Measurements from ENCODE around the gene ZKSCAN7. TPM values are rescaled to one million over a fixed set of nuclear protein-coding genes. Genes with fewer than 3 reads are reported as not detected.

ZKSCAN7 gene
- total and polyA plus RNA-seq, 2 of the 13 experiments (the other 11 are each of a cell fraction or from before 2014, with no cell fraction given): 2.3 to 3.8 TPM

DNA sequence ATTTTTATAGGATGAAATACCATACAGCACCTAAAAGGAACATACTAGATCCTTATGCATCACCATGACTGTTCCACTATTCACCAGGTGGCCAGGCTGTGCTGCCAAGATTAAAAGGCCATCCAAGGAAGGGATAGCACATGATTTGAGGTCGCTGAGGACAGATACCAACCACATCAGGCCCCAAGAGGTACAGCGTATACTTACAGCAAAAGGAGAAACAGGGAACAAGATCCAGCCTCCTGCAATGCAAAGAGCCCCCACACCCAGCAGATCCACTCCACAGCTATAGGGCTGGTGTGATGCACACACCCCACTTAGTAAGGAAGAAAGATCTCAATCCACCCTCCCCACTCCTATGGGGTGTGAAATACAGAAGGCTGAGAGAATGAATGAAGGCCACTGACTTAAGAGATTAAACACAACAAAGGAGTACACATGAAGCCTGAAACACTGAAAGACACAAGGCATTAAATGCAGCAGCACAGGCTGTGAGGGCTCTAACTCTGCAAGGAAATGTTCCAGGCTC is 45.5 kb upstream of the ZKSCAN7 start (continued):
- TF ChIP-seq HDAC6 (IDR thresholded peaks at IDR 0.05; ENCODE audit: low read depth, low read length) (no peak), MLLT10 (CRISPR knock-in tag; IDR thresholded peaks at IDR 0.05) (no peak)

DNA sequence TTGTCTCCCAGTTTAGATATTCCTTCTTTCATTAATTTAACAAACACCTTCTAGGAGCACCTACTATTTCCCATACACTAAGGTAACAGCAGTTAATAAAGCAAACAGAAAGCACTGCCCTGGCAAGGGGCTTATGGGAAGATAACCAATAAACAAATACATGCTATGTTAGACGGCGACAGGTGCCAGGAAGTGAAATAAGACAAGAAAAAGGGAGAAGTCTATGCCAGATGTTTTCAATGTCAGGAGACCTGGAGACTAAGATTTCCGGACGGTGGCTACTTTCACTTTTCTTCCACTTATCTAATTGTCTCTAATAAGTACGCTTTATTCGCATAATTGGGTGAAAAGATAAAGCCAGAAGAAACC is 45.0 kb upstream of the ZKSCAN7 start:
- POLR2A ChIA-PET: interaction anchor here (0.6 to 3.1 kb wide), 5 partner anchors 13 to 171 kb away, joined by 4 to 36 read pairs (median 6); partner anchors contain the start of genes TCAIM and ZNF445
- peaks cover 51% of the 10 kb centered on the region for H3K79me2 ChIP-seq (ENCODE audit: insufficient read depth, low read length)
- 0 out of 2 replicates have a peak, but pooled peaks cover 2% of the 10 kb centered on the region for H4K20me1 ChIP-seq (ENCODE audit: insufficient read depth, low read length)
- peaks cover 59% of the 10 kb centered on the region for H3K4me1 ChIP-seq (ENCODE audit: insufficient read depth, low read length)
- H3K9me3 ChIP-seq (ENCODE audit: low read length): no peaks in the 10 kb centered on the region
- ATAC-seq (no peak; the same call in 2 of the 3 replicates), FAIRE-seq (no peak), DNase-seq (ENCODE audit: low spot score) (no peak)
- CTCF ChIA-PET (ENCODE audit: low intra/inter-chr PET ratio, low total read pairs): no interaction called here
- 0% methylated on average over 6 of the region's 6 CpGs for WGBS (ENCODE audit: low lambda C conversion rate)
- no peaks in the 10 kb centered on the region; a peak in 1 of 5 replicates for H3K27me3 ChIP-seq (ENCODE audit: control insufficient read depth in 1 of 2, insufficient read depth in 2 of 2, low read length in 2 of 2)
- peak overlapping the region; percentile 94 for H3K4me2 ChIP-seq (ENCODE audit: low read depth, low read length)
- in situ Hi-C loops (cut with HindIII; ENCODE audit: extremely low pct_ligation_motif_present, low pct_unique_long_range_greater_than_20kb) (no loop called here), intact Hi-C loops (cut with micrococcal nuclease; ENCODE audit: unreplicated experiment) (loop anchor here (1.0 to 5.0 kb wide), 3 partner anchors 32 to 188 kb away; partner anchors contain the start of gene TCAIM)
- H3K36me3 ChIP-seq (replicated peaks in 1 of 2; ENCODE audit: control insufficient read depth in 1 of 2, insufficient read depth in 2 of 2, low read length in 2 of 2): 0 out of 5 replicates have a peak, but pooled peaks cover 0 to 8% of the 10 kb centered on the region in 2 experiments
- peak overlapping the region; percentile 73 to 99 (median 86) for H3K4me3 ChIP-seq (replicated peaks in 1 of 3; ENCODE audit: insufficient read depth in 1 of 3, low read depth in 2 of 3, low read length in 3 of 3)
- H2AFZ ChIP-seq (ENCODE audit: low read length): peak overlapping the region; percentile 44
- peak overlapping the region; percentile 73 for H3K27ac ChIP-seq (ENCODE audit: extremely low read length, insufficient read depth, low read length)
- H3K9ac ChIP-seq (ENCODE audit: insufficient read depth, low read depth, low read length): peak overlapping the region; percentile 90
- TSS peak; percentile 75 for BruUV-seq (replicated peaks)
- TF ChIP-seq, protein P1, sequence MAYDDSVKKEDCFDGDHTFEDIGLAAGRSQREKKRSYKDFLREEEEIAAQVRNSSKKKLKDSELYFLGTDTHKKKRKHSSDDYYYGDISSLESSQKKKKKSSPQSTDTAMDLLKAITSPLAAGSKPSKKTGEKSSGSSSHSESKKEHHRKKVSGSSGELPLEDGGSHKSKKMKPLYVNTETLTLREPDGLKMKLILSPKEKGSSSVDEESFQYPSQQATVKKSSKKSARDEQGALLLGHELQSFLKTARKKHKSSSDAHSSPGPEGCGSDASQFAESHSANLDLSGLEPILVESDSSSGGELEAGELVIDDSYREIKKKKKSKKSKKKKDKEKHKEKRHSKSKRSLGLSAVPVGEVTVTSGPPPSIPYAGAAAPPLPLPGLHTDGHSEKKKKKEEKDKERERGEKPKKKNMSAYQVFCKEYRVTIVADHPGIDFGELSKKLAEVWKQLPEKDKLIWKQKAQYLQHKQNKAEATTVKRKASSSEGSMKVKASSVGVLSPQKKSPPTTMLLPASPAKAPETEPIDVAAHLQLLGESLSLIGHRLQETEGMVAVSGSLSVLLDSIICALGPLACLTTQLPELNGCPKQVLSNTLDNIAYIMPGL (CRISPR knock-in tag; IDR thresholded peaks at IDR 0.05; ENCODE audit: borderline replicate concordance in 1 of 2, low read depth in 1 of 2): 0 out of 4 replicates have a peak, but pooled peaks of 1 of the 2 experiments have one; percentile 2
- TF ChIP-seq KAT7 (CRISPR knock-in tag; IDR thresholded peaks at IDR 0.05; ENCODE audit: borderline replicate concordance) (no peak), ARID2 (CRISPR knock-in tag; IDR thresholded peaks at IDR 0.05; ENCODE audit: borderline replicate concordance) (no peak; the same call in 1 of the 2 replicates), GATAD2A (CRISPR knock-in tag; IDR thresholded peaks at IDR 0.05) (no peak), FOSL2 (CRISPR knock-in tag; IDR thresholded peaks at IDR 0.05) (no peak), FOXK1 (CRISPR knock-in tag; IDR thresholded peaks at IDR 0.05; ENCODE audit: borderline replicate concordance, low read depth) (no peak), ZNF343 (CRISPR knock-in tag; IDR thresholded peaks at IDR 0.05) (no peak), ZBTB7B (CRISPR knock-in tag; IDR thresholded peaks at IDR 0.05) (no peak), CENPX (CRISPR knock-in tag; IDR thresholded peaks at IDR 0.05) (no peak), TBX3 (IDR thresholded peaks at IDR 0.05; ENCODE audit: borderline replicate concordance) (no peak), POLR2A (IDR thresholded peaks at IDR 0.05; ENCODE audit: insufficient read depth in 1 of 2, low read depth in 2 of 2, low read length in 2 of 2) (peak in 1 of 2 experiments; percentile 28; a peak in 1 of 4 replicates), ZNF777 (CRISPR knock-in tag; IDR thresholded peaks at IDR 0.05) (0 out of 2 replicates have a peak, but pooled peaks have one; percentile 38), ZNF749 (CRISPR knock-in tag; IDR thresholded peaks at IDR 0.05; ENCODE audit: borderline replicate concordance) (no peak), CEBPG (CRISPR knock-in tag; IDR thresholded peaks at IDR 0.05) (no peak)
- TF ChIP-seq, protein P2, sequence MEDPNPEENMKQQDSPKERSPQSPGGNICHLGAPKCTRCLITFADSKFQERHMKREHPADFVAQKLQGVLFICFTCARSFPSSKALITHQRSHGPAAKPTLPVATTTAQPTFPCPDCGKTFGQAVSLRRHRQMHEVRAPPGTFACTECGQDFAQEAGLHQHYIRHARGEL (CRISPR knock-in tag; IDR thresholded peaks at IDR 0.05): no peak
- TF ChIP-seq, protein P3, sequence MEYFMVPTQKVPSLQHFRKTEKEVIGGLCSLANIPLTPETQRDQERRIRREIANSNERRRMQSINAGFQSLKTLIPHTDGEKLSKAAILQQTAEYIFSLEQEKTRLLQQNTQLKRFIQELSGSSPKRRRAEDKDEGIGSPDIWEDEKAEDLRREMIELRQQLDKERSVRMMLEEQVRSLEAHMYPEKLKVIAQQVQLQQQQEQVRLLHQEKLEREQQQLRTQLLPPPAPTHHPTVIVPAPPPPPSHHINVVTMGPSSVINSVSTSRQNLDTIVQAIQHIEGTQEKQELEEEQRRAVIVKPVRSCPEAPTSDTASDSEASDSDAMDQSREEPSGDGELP (IDR thresholded peaks at IDR 0.05; ENCODE audit: borderline replicate concordance, low read depth): no peak
- TF ChIP-seq, protein P4, sequence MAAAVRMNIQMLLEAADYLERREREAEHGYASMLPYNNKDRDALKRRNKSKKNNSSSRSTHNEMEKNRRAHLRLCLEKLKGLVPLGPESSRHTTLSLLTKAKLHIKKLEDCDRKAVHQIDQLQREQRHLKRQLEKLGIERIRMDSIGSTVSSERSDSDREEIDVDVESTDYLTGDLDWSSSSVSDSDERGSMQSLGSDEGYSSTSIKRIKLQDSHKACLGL (CRISPR knock-in tag; IDR thresholded peaks at IDR 0.05): no peak
